Pons (tissue), 1 donor: ENCODE data around the gene MT1E.
"Not testable (repeated sequence)": the region's sequence is repeated elsewhere in the genome, so short reads cannot be mapped to it uniquely, and the experiment has no call there.

ENCODE experiments used
- DNase-seq: peaks from one replicate; pipeline ENCODE4 v3.0.0-alpha.2; 2016; ENCODE audit warnings: low spot score

MT1E gene

DNA sequence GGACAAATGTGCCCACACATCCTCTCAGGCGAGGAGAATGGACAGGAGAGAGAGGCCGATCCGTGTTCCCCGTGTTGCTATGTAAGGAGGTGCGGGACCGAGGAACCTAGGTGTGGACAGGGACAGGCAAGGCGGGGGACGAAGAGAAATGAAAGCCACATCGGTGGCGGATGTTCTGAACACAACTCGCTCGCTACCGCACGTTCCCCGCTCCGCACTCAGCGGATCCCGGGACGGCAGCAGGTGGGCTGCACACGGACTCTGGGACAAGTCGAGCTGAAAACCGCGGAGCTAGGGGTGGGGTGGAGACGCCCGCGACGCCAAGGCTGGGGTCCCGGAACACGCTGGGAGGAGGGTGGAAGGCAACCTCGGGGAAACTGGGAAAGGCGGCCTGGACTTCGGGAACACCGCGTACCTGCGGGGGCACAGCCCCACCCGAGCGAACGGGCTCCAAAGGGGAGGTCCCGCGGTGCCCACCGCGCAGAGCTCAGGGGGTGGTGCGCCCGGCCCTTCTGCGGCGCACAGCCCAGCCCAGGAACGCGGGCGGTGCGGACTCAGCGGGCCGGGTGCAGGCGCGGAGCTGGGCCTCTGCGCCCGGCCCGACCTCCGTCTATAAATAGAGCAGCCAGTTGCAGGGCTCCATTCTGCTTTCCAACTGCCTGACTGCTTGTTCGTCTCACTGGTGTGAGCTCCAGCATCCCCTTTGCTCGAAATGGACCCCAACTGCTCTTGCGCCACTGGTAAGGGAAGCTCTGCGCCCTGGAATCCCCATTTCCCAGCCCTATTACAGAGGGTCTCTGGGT, at the start of gene MT1E:
Gene MT1E, plus strand, starts transcription at position 642 of the 803 bp plus-strand sequence. Its CDS starts 71 bp downstream, at position 713.
- DNase-seq = peak; percentile 39

DNA sequence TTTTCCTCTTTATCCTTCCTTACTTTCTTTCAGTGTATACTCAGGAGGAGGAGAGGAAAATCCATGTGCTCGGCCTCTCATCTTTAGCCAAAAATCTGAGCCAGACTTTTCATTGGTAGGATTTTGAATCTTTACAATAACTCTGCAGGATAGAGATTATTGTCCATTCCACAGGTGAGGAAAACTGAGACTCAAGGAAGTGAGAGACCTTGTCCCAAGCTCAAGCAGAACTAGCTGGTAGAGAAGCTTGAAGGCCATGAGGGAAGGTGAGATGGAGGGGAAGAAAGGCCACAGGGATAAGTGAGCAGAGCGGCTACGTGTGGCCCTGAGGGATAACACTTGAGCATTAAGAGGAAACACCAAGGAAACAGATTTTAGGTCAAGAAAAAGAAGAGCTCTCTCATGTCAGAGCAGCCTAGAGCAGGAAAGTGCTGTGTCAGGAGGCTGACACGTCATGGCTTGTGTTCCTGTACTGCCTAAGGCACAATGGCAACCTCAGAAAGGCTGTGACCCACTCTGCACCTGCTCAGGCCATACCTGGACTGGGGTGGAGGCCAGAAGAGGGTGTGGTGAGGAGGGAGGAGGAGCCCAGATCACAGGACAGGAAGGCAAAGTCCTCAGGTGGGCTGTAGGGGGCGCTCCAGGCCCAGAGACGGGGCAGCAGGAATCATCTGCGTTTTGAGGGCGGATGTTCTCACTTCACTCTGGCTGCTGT, 48.8 kb upstream of the MT1E start:
- DNase-seq = peak; percentile 20

DNA sequence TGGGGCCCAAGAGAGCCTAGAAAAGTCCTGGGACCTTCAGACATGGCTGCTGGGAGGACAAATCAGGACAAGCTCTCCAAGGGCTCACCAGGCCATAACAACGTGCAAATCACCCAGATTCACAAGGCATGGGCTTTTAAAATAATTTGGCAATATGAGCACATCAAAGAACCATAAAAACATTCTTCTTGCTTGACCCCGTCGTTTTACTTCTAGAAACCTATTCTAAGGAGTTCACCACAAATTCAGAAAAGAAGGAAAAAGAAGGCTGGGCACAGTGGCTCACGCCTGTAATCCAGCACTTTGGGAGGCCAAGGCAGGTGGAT, 48.3 kb upstream of the MT1E start:
- no peak for DNase-seq

DNA sequence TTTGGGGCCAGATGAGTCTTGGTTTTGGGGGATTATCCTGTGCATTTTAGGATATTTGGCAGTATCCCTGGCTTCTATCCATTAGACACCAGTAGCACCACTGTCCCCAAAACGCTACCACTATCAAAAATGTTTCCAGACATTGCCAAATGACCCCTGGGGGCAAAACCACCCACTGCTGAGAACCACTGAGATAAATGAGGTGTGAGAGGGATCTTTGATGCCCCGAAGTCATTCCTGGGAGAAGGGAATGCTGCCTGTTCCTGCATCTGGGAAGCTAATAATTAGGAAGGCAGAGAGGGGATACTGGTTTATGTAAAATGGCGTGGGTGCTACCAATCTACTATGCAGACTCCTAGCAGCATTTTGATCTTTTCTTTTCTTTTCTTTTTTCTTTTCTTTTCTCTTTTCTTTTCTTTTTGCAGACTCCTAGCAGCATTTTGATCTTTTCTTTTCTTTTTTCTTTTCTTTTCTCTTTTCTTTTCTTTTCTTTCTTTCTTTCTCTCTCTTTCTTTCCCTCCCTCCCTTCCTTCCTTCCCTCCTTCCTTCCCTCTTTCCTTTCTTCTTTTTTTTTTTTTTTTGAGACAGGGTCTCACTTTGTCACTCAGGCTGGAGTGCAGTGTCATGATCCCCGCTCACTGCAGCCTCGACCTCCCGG, 45.1 kb upstream of the MT1E start:
- DNase-seq = no peak

DNA sequence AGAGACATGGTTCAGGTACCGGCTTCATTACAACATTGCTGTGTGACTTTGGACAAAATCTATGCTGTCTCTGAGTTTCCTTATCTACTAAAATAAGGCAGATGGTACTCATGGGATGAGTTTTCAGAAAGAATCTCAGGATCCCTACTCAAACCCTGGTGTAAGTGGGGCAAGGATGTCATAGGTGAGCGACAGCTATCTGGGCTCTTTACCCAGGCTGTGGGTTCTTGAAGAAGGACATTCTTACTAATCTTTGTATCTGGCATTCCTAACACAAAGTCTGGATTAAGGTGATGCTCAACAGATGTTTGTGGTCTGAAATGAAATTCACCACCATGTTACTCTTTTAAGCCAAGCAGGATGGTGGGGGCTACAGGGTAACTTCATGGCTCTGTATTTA, 42.7 kb upstream of the MT1E start:
- not testable (repeated sequence) for DNase-seq

DNA sequence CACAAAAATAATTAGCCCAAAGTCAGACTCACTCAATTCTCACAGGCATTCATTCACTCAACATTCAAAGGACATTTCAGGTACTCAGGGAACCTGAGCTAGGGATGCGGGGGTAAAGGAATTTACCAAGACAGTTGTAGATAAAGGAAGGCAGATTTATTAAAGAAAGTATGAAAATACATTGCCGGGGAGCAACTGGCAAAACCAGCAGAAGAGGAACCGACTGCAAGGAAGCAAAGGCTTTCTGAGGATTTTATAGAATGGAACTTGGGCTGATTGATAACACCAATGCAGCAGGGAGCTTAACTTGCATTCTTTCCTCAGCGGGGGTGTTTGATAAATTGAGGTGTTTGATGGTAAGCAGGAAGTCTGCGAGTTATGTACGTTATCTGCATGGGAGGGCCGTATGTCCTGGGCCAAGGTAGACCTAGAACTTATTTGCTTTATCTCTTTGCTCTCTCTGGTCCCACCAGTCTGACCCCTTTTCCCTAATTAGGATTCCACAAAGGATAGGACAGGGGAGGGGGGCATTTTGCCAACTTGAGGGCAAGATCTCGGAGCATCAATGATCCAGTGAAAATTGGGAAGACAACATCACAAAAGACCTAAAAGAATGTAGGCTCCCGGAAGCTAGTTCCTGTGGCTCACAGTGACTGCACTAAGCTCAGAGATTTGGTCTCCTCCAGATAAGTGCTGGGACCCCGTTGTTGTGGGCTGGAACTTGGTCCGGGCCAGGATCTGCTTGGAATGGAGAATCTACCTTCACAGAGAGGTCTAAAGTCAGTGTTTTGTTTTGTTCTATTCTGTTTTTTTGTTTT, 42.0 kb upstream of the MT1E start:
- DNase-seq = no peak

DNA sequence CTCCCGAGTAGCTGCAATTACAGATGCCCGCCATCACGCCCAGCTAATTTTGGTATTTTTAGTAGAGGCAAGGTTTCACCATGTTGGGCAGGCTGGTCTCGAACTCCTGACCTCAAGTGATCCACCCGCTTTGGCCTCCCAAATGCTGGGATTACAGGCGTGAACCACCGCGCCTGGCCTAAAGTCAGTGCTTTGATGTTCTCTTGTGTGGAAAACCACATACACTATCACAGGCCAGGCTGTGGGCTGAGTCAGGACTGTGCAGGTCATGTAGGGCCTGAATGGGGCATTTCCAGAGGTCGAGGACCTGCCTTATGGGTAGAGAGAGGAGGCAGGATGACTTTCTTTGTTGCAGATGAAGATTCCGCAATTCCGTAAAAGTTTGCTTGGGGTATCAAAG, 41.3 kb upstream of the MT1E start:
- no peak for DNase-seq

DNA sequence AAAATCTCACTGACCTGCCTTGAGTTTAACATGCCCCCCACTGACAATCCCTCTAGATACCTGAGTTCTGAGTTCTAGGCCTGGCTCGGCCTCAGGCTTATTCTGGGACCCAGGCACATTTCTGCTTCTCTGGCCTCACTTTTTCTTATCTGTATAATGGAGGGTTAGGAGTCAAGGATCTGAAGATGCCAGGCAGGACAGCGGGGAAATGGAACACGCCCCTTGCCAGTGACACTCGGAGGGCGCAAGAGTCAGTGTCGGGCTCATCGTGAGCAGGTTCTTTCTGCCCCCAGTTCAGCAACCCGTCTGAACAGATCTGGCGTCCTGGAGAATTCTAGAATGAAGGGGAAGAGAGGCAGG, 36.8 kb upstream of the MT1E start:
- no peak for DNase-seq

GRCh38 chr16:56589141-56590039, 36.2 kb upstream of the MT1E start, which contains the start of gene MT3:
MT3 (plus strand) TSS chr16:56589528; CDS start chr16:56589591, 63 bp downstream.
- DNase-seq = peak; percentile 59

- peak; percentile 66 for DNase-seq
Measured at GRCh38 chr16:56591377-56592060, 34.1 kb upstream of the MT1E start.

GRCh38 chr16:56593573-56594291, 31.8 kb upstream of the MT1E start:
- DNase-seq = no peak

- DNase-seq = no peak
Measured at GRCh38 chr16:56594292-56594619, 31.3 kb upstream of the MT1E start.

DNA sequence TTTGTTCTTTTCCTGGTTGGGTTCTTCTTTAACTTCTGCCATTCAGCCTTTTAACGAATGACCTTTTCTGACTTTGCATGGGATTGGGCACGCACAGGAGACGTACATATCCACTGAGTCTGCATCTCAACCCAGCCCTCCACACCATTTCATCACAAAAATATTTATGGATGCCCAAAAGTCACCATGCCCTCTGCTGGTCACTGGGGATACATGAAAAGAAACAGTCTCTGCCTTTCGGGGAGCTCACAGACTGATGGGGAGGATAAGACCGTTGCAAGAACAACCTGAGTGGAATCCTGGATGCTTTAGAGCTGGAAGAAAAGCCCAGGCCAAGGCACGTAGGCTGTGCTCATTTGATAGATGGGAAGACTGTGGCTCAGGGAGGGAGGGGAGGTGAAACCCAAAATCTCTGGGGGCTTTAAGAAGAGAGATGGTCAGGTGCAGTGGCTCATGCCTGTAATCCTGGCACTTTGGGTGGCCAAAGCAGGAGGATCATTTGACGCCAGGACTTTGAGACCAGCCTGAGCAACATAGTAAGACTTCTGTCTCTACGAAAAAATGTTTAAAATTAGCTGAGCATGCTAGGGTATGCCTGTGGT, 25.1 kb upstream of the MT1E start:
- peak; percentile 87 for DNase-seq

GRCh38 chr16:56601325-56601724, 24.3 kb upstream of the MT1E start:
- no peak for DNase-seq

DNA sequence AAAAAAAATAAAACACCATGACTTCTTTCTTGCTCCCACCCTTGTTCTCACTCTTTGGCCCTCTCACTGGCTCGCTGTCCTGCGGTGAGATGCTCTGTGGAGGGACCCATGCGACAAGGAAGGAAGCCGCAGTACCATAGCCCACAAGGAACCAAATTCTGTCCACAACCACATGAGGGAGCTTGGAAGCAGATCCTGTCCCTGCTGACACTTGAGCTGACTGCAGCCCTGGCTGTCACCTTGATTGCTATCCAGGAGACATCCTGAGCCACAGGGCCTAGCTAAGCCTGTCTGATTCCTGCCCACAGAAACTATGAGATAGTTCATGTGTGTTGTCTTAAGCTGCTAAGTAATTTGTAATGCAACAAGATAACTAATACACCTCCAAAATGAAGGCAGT, 22.0 kb upstream of the MT1E start:
- peak; percentile 77 for DNase-seq

DNA sequence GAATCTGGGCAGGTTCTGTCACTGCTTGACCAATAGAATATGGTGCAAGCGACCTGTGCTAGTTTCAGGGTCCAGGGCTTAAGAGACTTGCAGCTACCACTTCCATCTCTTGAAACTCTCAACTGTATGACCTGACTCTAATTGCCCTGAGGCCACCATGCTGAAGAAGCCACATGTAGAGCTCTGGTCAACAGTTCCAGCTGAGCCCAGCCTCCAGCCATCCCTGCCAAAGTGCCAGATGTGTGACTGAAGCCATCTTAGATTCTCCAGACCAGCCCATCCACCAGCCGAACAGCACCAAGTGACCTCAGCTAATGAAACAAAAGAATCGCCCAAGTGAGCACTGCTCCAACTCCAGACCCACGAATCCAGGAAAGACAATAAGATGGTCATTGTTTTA, 20.6 kb upstream of the MT1E start:
- DNase-seq = no peak

DNA sequence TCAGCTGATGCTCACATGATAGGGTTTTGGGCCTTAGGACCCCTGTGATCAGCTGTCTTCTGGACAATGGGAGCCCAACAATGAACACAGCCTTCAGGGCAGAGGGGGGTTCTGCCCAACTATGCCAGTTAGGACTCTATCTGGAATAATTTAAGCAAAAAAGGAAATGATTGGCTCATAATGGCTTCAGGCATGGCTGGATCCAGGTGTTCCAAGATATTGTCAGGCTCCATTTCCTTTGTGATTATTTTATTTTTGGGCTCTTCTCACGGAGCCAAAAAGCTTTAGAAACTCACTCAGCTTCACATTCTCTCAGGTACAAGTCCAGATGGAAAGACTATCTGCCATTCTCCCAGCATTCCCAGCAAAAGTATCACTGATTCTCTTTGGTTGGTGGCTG, 20.1 kb upstream of the MT1E start:
- no peak for DNase-seq

DNA sequence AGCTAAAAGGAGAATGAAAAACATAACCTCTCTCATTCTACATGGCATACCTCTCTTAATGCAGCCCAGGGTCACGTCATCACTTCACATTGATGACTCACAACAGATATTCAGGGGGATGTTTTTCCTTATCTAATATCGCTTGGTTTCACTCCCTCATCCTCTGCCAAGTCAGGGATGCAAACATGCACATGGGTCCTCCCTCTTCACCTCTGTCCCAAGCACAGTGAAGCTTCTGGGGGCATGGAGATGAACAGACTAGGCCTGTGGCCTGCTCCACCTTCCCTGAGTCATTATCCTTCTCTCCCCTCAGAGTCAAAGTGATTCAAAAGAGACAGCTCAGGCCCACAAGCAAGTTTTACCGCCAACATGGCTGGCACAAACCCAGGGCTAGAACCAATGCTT, 19.5 kb upstream of the MT1E start:
- DNase-seq = no peak

- peak; percentile 62 for DNase-seq
Measured at GRCh38 chr16:56606476-56607108, 19.0 kb upstream of the MT1E start.
